IMR-90 (cell line): ENCODE measurements around the gene GNAS-AS1.

Source experiments
- BHLHE40 ChIP-seq: fragments of 150-350 bp; IDR thresholded peaks from 2 replicates; pipeline ENCODE4 v1.6.1; 2016; ENCODE audit warnings: mild to moderate bottlenecking, low read depth, low read length
- POLR2A ChIP-seq: IDR thresholded peaks from 2 replicates; pipeline ENCODE4 v1.6.1; 2012; ENCODE audit warnings: mild to moderate bottlenecking, low read depth, low read length
- RAD21 ChIP-seq: IDR thresholded peaks from 2 replicates; pipeline ENCODE4 v1.6.1; 2012; ENCODE audit warnings: low read length, improper control_type of control experiment
- RFX5 ChIP-seq: IDR thresholded peaks from 2 replicates; pipeline ENCODE4 v1.8.0; 2012; ENCODE audit warnings: low read depth, mild to moderate bottlenecking, low read length, moderate library complexity
- SMC3 ChIP-seq: fragments of 150-350 bp; IDR thresholded peaks from 2 replicates; pipeline ENCODE4 v1.6.1; 2016; ENCODE audit warnings: low read depth, mild to moderate bottlenecking, antibody characterized with exemption, low read length, moderate library complexity
- TF ChIP-seq, protein P1 (sequence below): conservative IDR thresholded peaks from 2 replicates; pipeline ENCODE4 v1.5.1; 2012; ENCODE audit warnings: mild to moderate bottlenecking, low read depth, low read length, improper control_type of control experiment
- TF ChIP-seq, protein P2 (sequence below): fragments of 150-350 bp; IDR thresholded peaks from 2 replicates; pipeline ENCODE4 v1.6.1; 2016; ENCODE audit warnings: low read depth, mild to moderate bottlenecking, low read length, moderate library complexity, borderline replicate concordance

DNA sequence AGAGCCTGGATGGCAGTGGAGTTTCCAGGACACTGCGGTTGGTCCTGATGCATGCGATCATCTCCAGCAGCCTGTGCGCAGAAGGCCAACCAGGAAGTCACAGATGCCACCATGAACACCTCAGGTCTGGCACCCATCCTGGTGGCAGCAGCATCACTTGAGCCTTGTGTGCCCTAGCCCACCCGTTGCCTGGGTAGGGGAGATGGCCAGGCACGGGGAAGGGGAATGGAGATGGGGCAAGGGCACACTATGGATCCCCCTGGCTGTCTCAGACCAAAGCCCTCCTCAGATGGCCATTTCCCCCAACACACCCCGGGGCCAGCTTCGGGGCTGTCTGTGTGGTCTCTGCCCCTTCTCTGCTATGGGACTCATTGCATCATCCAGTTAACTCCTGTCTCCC is 58.3 kb downstream of the GNAS-AS1 start:
- TF ChIP-seq RAD21 (no peak), POLR2A (no peak), BHLHE40 (no peak), SMC3 (no peak), RFX5 (no peak)
- TF ChIP-seq, protein P1, sequence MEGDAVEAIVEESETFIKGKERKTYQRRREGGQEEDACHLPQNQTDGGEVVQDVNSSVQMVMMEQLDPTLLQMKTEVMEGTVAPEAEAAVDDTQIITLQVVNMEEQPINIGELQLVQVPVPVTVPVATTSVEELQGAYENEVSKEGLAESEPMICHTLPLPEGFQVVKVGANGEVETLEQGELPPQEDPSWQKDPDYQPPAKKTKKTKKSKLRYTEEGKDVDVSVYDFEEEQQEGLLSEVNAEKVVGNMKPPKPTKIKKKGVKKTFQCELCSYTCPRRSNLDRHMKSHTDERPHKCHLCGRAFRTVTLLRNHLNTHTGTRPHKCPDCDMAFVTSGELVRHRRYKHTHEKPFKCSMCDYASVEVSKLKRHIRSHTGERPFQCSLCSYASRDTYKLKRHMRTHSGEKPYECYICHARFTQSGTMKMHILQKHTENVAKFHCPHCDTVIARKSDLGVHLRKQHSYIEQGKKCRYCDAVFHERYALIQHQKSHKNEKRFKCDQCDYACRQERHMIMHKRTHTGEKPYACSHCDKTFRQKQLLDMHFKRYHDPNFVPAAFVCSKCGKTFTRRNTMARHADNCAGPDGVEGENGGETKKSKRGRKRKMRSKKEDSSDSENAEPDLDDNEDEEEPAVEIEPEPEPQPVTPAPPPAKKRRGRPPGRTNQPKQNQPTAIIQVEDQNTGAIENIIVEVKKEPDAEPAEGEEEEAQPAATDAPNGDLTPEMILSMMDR, result no peak
- TF ChIP-seq, protein P2, sequence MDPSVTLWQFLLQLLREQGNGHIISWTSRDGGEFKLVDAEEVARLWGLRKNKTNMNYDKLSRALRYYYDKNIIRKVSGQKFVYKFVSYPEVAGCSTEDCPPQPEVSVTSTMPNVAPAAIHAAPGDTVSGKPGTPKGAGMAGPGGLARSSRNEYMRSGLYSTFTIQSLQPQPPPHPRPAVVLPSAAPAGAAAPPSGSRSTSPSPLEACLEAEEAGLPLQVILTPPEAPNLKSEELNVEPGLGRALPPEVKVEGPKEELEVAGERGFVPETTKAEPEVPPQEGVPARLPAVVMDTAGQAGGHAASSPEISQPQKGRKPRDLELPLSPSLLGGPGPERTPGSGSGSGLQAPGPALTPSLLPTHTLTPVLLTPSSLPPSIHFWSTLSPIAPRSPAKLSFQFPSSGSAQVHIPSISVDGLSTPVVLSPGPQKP, result no peak
